ENCODE results near the gene CMSS1. TPM values are rescaled to one million over a fixed set of nuclear protein-coding genes. Genes with fewer than 3 reads are reported as not detected.

The CMSS1 gene
- polyA plus RNA-seq, 2 of the 4 experiments (the other 2 are of a cell fraction) = 61.1 to 62.9 TPM

DNA sequence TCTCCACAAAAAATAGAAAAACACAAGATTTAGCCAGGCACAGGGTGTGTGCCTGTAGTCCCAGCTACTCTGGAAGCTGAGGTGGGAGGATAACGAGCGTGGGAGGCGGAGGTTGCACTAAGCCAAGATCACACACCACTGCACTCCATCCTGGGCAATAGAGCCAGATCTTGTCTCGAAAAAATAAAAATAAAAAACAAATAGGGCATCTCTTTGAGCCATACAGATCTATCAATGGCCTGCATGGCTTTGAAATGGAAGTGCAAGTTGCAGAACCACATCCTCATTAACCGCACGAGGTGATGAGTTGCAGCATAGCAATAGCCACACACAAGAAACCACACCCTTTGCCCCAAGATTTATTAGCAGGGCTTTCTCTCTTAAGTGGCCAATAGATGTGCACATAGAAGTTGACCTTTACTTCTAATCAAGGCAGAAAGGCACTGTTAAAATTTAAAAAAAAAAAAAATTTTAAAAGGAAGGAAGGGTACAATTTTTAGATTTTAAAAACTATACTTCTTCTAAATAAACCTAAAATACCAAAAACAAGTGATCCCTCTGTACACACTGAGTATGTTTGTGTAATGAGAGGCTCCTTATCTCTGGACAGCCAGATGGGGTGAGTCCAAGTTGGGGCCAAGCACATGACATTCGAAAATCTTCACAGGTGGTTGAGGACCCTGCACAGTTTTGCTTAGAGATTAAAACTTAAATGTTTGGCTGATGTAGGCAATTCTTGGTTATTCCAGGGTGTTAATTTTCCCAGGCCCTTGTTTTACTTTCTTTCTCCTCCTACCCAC, 243.2 kb downstream of the CMSS1 start:
- FAIRE-seq (no peak), ATAC-seq (no peak)
- POLR2A ChIA-PET = no interaction called here

GRCh38 chr3:100062665-100063064, 245.0 kb downstream of the CMSS1 start:
- H3K9me3 ChIP-seq = no peaks in the 10 kb centered on the region
- H3K4me1 ChIP-seq = peaks cover 12% of the 10 kb centered on the region; the same call in 2 of the 3 replicates
- H3K4me3 ChIP-seq = no peak overlapping the region
- no peak overlapping the region for H3K27ac ChIP-seq
- ATAC-seq (no peak), DNase-seq (ENCODE audit: low read depth in 1 of 2, low spot score in 1 of 2) (no peak), FAIRE-seq (no peak)
- WGBS (ENCODE audit: missing lambda C conversion rate) = 93% methylated on average over 4 of the region's 4 CpGs
- ChIA-PET POLR2A (no interaction called here), CTCF (interaction anchor here (1.4 kb wide), 1 partner anchor 219 kb away, joined by 4 read pairs; no protein-coding TSS in a partner anchor)
- no peak for TF ChIP-seq CTCF (IDR thresholded peaks at IDR 0.05)
- TF ChIP-seq, protein P1, sequence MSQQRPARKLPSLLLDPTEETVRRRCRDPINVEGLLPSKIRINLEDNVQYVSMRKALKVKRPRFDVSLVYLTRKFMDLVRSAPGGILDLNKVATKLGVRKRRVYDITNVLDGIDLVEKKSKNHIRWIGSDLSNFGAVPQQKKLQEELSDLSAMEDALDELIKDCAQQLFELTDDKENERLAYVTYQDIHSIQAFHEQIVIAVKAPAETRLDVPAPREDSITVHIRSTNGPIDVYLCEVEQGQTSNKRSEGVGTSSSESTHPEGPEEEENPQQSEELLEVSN (IDR thresholded peaks at IDR 0.05; ENCODE audit: borderline replicate concordance, low read depth) = no peak
- no peak for TF ChIP-seq CHD2 (IDR thresholded peaks at IDR 0.05; ENCODE audit: low read length, partially characterized antibody)
- TF ChIP-seq KDM1A (IDR thresholded peaks at IDR 0.05; ENCODE audit: low read depth) = no peak
- no peak for TF ChIP-seq MAFK (IDR thresholded peaks at IDR 0.05; ENCODE audit: partially characterized antibody)
- TF ChIP-seq RNF2 (IDR thresholded peaks at IDR 0.05; ENCODE audit: borderline replicate concordance, low read depth) = no peak
- no peak for TF ChIP-seq NR3C1 (IDR thresholded peaks at IDR 0.05)
- no peak for TF ChIP-seq NPAS2 (CRISPR knock-in tag; IDR thresholded peaks at IDR 0.05; ENCODE audit: borderline replicate concordance)
- no peak for TF ChIP-seq HEYL (CRISPR knock-in tag; IDR thresholded peaks at IDR 0.05)
- no peak overlapping the region for H3K4me2 ChIP-seq

More for the DNA sequence above, 243.2 kb downstream of the CMSS1 start:
- TF ChIP-seq KDM5A (IDR thresholded peaks at IDR 0.05) (no peak), NPAS2 (CRISPR knock-in tag; IDR thresholded peaks at IDR 0.05; ENCODE audit: borderline replicate concordance) (no peak), EHMT2 (IDR thresholded peaks at IDR 0.05; ENCODE audit: low read depth) (no peak), CTCF (IDR thresholded peaks at IDR 0.05) (no peak), CEBPB (IDR thresholded peaks at IDR 0.05) (no peak), POLR2AphosphoS2 (conservative IDR thresholded peaks at IDR 0.05; ENCODE audit: low read length) (no peak), BCL3 (IDR thresholded peaks at IDR 0.05) (no peak), NR3C1 (IDR thresholded peaks at IDR 0.05) (no peak), NFE2L2 (conservative IDR thresholded peaks at IDR 0.05; ENCODE audit: low read length) (no peak), CHD4 (IDR thresholded peaks at IDR 0.05; ENCODE audit: borderline replicate concordance) (no peak), ELK1 (IDR thresholded peaks at IDR 0.05; ENCODE audit: low read depth, low read length) (no peak), SMC3 (IDR thresholded peaks at IDR 0.05) (no peak), HDAC2 (IDR thresholded peaks at IDR 0.05) (no peak), ZC3H11A (IDR thresholded peaks at IDR 0.05) (no peak), CBX2 (IDR thresholded peaks at IDR 0.05; ENCODE audit: borderline replicate concordance, low read depth) (no peak)
- TF ChIP-seq, protein P2, sequence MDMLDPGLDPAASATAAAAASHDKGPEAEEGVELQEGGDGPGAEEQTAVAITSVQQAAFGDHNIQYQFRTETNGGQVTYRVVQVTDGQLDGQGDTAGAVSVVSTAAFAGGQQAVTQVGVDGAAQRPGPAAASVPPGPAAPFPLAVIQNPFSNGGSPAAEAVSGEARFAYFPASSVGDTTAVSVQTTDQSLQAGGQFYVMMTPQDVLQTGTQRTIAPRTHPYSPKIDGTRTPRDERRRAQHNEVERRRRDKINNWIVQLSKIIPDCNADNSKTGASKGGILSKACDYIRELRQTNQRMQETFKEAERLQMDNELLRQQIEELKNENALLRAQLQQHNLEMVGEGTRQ (IDR thresholded peaks at IDR 0.05) = no peak
- Histone ChIP-seq H3K4me3 (no peak overlapping the region), H3K9me3 (no peaks in the 10 kb centered on the region), H3K4me1 (peaks cover 9% of the 10 kb centered on the region; the same call in 2 of the 3 replicates), H3K4me2 (no peak overlapping the region), H3K27ac (no peak overlapping the region)
- DNase-seq (ENCODE audit: low read depth in 1 of 2, low spot score in 1 of 2) = no peak
- CTCF ChIA-PET = interaction anchor here (0.7 kb wide), 1 partner anchor 73 kb away, joined by 3 read pairs; no protein-coding TSS in a partner anchor
- WGBS (ENCODE audit: missing lambda C conversion rate) = 85% methylated on average over 7 of the region's 7 CpGs

Measured in A549 (cell line).